T-helper 1 cell treated with Interleukin-12 subunit alpha and Interleukin-12 subunit beta and Interleukin-4 antibody, amounts not matched to agents 30 ng/mL and 1 ng/mL, for 36 hours (primary cell): ENCODE measurements around the gene ADORA3. TPM values are rescaled to one million over a fixed set of nuclear protein-coding genes. Genes with fewer than 3 reads are reported as not detected.
"Not testable (repeated sequence)": the region's sequence is repeated elsewhere in the genome, so short reads cannot be mapped to it uniquely, and the experiment has no call there.

Experiments used
- intact Hi-C: fragments of 100-400 bp; cut with micrococcal nuclease; formaldehyde crosslinking; loops from one replicate; pipeline ENCODE4 v1.15.1; 2024
- total RNA-seq: library from RNA; stranded (reverse); gene quantifications from 2 replicates; pipeline ENCODE4 v1.2.3, GENCODE V29; 2022

ADORA3 gene
- 0.37 TPM in 1 of 2 replicates, not detected in the other for total RNA-seq

DNA sequence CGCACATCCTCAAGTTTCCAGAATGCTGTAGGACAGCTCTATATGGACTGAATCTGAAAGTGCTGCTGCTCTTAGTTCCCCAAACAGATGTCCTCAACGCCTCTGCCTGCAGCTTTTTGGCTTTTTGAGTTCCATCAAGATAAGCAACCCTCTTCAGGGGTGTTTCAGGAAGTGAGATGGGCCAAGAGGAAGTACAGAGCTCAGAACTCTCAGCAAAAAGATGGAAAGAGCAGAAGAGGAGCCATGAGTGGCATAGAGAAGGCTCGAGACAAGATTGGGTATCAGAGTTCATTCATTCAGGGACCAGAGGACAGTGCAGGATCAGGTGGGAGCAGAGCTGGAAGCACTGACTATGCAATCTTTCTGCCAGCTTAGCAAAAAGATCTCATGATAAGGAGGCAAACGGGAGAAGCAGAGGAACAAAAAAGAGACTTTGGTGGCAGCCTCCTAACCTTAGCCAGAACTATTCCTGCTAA lies at the start of gene ADORA3, which contains the start of gene TMIGD3:
Gene ADORA3, minus strand, starts transcription at position 49 of the 476 bp plus-strand sequence. CDS start 279 bp downstream, outside the sequence.
Gene TMIGD3, minus strand, starts transcription at position 49 of the 476 bp plus-strand sequence. CDS start 279 bp downstream, outside the sequence.
- intact Hi-C loops, result no loop called here

DNA sequence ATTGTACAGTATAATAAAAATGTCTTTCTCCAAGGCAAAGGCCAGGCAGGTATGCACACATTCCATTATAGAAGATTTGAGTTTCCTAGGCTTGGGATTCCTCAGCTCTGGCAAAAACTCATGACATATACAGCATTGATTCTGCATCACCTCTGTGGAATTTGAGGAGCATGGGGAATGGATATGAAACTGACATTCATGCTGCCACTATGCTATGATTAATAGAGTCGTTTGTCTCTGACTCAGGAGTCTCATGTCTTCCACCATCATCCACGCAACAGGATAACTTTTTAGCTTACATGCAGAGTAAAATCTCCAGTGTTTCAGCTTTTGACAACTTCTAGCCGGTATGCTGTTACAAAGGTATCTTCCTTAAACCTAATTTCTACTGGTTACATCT lies 49.8 kb upstream of the ADORA3 start:
- intact Hi-C loops, result no loop called here

DNA sequence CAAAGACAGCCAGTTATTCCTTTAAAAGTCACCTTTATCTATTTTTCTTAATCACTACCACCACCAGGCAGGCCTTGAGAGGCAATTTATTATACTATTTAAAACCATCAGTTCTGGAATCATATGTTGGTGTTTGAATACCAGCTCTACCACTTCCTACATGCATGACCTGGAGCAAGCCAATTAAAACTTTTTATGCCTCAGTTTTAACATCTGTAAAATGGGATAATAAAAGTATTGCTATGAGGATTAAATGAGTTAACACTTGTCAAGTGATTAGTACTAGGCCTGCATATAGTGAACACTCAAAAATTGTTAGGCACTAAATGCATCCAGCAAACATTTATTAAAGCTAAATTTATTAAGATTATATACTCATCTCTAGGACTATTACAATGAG lies 49.2 kb upstream of the ADORA3 start:
- intact Hi-C loops, result no loop called here

DNA sequence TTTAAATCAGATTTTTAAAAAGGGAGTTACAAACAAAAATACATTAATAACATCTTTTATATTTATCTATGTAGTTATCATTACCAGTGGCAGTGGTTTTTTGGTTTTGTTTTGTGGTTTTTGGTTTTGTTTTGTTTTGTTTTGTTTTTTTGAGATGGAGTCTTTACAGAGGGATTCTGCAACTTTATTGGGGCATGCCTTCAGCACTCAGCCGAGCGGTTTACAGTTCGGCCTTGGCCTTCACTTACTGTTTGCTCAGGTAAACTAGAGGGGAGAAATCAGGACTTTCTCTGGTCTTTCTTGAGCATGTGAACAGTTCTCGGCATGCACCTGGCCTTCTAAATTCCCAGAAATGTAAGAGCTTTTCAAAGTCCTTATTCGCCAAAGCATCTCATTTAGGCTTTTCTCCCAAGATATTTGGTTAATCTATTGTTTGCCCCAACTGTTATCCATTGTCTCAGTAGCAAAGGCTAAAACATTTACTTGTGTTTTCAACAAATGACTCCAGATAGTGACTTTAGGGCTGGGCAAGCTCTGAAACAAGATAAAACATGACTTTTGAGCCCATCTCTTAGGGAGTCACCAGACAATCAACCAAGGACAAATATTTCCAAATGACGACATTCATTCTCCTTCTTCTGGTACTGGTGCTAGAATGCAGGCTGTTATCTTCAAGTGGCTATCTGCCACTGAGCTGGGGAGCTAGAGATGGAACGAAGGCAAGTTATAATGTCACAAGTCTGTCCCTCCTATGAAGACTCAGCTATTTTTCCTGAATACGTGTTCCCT lies 48.4 kb upstream of the ADORA3 start:
- intact Hi-C loops, result no loop called here

DNA sequence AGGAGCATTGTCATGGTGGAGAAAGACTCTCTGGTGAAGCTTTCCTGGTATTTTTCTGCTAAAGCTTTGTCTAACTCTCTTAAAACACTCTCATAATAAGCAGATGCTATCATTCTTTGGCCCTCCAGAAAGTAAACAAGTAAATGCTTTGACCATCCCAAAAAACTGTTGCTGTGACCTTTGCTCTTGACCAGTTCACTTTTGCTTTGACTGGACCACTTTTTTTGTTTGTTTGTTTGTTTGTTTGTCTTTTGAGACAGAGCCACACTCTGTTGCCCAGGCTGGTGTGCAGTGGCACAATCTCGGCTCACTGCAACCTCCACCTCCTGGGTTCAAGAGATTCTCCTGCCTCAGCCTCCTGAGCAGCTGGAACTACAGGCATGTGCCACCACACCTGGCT lies 44.4 kb upstream of the ADORA3 start:
- intact Hi-C loops, result not testable (repeated sequence)

DNA sequence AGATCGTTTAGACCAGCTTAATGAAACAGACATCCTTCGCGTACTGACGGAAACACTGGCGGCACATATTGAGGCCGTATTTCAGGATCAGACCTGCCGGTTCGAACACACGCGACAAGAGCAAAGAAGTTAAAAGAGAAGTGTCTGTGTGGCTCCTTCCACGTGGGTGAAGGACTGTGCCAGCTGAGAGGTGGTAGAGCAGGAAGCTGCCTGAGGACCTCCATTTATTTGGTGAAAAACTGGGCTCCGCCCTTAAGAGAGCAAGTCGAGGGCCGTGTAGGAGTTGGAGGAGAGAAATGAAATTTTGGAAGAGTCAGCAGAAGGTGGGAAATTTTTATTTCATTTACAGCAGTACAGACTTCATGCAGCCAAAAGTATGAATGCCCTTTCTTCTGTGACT lies 38.8 kb upstream of the ADORA3 start:
- intact Hi-C loops, result no loop called here

DNA sequence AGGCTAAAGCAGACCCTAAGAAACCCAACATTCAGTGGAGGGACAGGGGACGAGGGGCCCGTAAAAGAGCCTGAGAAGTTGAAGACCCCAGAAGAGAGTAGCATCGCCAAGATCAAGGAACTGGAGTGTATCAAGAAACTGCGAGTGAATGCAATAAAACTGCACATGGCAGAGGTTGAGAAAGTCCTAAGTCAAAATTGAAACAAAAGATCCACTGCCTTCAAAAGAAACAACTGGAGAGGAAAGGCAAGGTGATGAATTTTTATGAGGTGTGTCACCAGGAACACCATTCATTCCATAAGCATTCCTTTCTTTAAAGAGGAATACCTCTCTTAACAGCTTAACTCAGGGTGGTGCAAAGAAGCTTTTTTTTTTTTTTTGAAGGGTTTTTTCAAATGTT lies 38.3 kb upstream of the ADORA3 start:
- intact Hi-C loops, result no loop called here

DNA sequence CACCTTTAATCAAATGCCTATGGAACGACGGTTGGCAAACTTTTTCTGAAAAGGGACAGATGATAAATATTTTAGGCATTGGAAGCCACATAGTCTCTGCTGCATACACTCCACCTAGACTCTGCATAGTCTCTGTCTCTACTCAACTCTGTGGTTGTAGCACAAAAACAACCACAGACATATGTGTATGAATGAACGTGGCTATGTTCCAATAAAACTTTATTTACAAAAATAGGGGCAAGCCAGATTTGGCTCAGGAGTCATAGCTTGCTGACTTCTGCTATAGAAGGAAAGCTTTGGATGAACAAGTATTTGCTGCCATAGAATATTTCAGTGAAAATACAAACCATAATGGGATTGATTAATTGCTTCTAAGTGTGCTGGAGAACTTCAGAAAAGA lies 37.5 kb upstream of the ADORA3 start:
- intact Hi-C loops, result no loop called here

DNA sequence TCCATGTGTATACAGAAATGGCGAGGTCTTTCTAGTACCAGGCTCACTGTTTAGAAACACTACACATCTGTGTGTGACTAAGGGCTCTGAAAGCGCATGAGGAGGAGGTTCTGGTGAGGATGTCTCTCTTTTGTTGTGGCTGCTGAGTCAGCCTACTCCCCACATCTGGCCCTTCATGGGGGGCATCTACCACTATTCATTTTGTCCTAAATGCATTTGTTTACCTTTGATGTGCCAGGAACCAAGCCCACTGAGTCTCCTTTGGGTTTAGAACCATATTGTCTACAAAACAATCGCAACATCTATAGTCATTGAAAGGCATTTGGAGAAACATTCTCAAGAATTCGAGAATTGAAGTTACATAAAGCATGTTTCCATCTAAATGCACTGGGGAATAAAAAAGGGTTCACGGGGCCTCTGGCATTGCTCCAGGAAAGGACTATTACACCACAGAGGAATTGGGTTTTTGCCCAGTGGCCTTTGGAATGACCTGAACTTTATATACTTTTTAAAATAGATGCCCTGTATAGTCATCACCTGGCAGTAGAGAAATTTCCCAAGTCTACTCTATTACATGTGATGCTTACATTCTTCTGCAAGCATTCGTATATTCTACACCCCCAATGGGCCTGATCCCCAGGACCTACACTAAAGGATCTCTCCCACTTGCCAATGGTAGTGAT lies 35.1 kb upstream of the ADORA3 start:
- intact Hi-C loops, result no loop called here

DNA sequence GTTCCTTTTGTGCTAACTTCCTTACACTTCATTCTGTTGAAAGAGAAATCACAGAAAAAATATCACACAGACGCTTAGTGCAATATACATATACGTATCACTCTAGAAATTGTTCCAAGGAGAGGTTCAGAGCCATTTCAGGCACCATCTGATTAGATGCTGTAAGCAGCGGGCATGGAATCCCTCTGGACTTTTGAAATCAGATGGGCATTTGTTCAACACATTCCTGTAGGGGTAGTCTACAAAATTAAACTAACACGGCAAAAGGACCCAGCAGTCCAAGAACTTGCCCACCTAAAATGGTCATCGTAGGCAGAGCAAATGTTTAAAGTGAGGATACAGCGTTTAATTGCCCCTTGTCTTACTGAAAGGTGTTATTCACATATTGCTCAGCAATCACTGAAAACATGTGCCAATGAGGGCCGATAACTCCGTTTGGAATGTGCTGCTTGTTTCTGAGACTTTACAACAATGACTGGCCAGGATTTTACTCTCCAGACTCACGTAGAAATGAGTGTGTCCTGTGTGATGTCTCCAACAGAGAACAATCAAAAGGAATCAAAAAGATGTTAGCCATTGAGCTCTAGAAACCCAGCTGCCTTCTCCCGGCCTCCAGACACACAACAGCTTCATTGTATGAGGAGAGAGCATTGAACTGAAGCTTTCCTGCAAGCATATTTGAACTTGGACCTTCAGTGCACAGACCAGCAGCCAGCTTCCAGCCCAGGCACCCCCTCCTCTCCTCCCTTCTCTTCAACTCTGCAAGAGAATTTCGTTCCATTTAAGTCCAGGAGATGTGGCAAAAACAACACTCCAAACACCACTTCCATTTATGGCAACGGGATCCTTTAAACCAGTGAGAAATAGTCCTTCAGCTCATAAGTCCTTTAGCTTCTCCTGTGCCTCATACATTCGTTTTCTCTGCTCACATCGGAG lies 32.1 kb upstream of the ADORA3 start:
- intact Hi-C loops, result no loop called here

DNA sequence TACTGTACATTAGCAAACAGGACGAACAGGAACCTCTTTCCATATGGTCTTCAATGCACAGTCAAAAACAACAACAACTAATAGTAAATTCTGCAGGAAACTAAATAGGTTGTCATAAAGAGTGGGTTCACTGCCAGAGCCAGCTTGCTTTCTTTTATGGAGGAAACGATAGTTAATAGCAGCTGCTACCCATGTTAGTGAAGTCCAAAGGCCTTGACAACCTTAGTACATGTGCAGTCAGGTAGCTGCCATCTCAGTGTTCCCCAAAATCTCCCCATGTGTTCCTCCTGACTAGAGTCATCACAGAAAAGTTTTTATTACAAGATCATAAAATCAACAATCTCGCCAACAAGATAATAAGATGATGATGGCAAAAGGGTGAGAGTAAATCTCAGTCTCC lies 16.6 kb upstream of the ADORA3 start:
- intact Hi-C loops, result no loop called here

DNA sequence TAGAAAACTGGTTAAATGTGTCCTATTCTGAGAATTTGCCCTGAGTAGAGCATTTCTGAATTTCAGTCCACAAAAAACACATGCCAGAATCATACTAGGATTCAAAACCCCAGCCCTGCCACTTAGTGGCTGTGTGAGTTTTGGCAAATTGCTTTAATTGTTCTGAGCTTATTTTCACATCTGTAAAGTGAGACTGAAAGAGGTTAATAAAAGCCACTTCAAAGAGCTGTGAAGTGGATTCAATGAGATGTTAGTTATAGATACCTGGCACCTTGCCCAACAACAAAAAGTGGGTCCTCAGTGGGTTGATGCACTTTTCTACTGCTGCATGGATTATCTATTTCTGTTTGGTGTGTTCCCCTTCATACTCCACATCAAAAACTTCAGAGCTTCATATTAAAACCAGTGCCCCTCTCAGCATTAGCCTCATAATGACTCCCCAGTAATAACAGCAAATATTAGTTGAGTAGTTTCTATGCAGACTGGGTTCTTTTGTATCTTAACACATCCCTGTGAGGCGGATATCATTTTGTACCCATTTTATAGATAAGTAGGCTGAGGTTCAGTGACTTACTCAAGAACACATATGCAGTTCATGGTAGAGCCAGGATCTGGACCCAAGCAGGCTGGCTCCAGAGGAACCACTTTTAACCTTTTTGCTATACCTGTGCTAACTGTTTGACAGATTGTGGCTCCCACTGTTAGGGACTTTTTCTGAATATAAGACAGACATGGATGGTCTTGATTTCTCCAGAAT lies 14.2 kb upstream of the ADORA3 start:
- intact Hi-C loops, result loop anchor here (1.0 to 2.0 kb wide), 2 partner anchors 8 to 103 kb away; no protein-coding TSS in a partner anchor

DNA sequence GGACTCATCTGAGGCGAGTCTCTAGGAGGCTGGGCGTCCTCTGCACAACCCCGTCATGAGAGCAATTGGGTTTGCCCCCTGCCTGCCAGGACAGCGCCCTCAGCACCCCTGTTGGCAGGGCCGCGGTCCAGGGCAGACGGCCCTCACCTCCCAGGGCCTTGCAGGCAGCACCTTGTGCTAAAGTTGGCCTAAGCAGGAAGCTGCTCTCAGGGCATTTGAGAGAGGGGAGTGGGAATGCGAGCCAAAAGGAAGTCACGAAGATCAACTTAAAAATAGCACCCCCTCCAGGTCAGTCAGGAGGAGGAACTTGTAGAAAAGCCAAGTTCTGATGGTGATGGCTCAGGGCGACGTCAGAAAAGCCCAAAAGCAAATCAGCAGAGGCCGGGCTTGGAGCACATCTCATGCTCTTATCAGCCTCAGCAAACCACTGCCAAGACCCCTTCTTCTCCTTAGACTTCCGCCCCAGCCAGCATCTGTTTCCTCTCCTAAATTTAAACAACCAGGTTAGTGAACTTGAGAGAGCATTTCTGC lies 12.6 kb upstream of the ADORA3 start:
- intact Hi-C loops, result loop anchor here (2.0 kb wide), 1 partner anchor 105 kb away; no protein-coding TSS in a partner anchor

DNA sequence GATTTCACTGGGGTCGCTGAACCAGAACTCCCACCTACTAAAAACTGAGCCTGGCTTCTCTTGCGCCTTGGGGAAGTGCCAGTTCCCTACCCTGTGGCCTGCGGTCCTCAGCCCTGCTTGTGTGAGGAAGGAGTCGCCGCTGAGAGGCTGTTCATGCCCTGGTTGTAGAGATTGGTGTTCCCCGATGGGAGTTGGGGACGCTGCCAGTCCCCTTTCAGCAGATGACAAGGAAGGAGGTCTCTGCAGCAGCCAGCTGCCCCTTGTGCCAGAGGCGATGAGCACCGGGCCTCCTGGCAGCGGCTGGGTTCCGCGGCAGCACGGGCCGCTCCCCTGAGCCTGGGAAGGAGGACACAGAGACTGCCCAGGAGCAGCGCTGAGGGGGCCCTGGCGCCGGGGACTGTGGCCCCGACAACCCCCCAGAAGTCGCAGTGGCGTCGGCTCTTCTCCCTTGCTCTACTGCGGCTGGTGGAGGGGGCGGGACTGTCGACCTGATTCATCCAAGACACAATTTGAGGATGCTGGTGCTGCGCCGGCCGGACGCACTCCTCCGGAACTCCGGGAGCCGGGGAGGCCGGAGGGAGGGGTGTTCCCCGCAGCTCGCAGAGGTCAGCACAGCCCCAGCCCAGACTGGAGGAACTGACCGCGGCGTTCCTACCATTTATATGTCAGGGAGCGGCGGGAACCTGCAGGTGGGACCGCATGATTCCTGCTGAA lies 12.0 kb upstream of the ADORA3 start:
- intact Hi-C loops, result loop anchor here (2.0 kb wide), 1 partner anchor 105 kb away; no protein-coding TSS in a partner anchor

DNA sequence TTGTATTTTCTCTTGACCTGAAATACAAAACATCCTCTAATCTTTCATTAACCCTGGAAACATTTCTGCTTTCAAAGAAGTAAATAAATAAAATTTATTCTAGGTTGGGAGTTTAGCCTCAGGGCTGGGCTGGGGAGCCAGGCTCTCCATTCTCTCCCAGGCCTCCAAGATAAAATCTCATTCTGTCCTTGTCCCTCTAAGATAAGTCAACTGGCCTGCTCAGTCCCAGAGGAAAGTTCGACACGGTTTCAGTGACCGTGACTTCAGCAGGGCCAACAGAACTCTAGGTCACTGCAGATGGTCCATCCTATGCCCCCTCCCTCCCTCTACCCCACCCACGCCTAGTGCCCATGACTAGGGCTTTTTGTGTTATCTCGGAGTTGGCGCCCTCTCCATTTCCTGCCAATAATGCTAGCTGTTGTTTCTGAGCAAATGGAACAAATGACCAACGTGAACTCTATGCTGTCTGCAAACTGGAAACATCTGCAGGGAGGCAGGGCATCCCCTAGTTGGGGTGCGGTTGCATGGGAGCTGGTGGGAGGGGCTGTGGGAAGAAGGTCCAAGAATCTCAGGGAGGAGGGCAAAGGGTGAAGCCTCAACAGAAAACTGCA lies 10.1 kb upstream of the ADORA3 start:
- intact Hi-C loops, result no loop called here

DNA sequence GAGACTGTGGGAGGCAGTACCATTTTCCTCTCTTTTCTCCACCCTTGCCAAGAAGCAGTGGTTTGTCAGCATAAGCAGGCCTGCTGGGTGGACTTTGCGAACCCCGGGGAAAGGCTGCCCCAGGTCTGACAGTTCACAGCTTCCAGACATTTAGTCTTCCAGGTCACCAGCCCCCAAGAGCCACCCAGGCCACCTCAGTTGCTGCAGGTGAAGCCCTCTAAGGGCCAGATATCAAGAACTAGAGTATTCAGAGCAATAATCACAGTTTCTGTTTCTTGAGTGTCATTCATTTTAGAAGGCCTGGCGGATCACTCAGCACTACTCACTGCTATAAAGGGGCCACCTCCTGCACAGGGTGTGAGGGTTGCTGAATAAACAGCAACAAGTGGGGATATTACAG lies 9.5 kb upstream of the ADORA3 start:
- intact Hi-C loops, result no loop called here

DNA sequence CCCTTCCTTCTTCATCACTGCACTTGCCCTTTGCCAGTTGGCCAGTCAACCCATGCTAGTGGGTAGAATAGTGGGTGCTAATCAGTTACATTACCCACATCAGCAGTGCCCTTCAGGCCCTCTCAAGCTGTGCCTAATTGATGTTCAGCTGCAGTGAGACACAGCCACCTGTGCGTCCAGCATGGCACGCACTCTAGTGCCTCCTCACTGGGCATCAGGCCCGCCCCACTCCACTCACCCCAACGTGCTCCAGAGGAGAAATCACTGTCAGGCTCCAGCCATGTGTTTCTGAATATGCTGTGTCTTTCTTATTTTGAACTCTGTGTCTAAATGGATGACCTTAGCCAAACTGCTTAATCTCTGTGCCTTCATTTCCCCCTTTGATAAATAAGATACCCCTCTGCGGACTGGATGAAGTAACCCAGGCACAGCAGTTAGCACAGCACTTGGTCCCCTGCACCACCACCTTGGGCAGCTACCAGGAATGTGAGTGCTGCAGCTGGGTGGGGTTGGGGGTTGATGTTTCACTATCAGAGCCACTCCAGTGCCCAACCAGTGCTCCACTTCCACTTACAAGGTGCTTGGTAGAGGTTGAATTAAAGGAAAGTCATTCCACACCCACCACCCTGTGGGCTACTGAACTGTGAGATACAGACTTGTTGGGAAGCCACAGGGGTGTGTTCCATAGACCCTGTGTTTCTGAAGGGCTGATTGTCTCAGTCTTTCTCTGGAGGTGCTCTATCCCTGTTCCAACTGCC lies 8.9 kb upstream of the ADORA3 start:
- intact Hi-C loops, result no loop called here

DNA sequence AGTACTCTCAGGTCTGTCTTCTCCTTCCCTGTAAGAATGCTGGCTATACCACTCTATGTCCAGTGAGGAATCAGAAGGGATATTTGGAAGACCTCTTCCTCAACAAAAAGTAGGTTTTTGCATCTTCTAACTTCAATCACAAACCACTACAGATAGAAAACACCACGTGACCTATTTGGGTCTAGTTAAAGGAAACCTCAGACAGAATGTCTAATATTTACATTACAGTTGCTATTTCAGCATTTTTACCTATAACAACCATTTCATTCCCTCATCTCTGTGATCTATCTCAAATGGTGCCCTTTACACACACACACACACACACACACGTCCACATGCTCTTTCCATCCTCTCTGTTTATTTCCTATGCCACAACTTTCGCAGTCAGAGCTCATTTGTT lies 7.9 kb upstream of the ADORA3 start:
- intact Hi-C loops, result no loop called here
